ENCODE measurements around the gene PCDH1.

DNA sequence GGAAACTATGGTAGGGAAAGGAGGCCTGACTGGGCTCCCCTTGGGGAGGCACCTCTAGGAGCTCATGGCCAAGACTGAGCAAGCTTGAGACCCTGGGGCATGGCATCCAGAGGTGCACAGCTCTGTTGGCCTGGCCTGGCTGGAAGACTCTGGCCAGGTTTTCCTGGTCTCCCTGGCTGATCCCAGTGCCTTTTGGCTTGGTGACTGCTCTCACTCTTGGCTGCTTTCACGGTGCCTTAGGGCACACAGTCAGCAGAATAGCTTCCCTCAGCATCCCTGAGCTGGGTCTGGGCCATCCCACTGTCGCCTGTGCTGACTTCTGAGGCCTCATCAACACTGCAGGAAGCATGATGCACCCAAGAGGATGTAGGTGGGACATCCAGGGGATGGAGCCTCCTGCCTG lies 32.1 kb upstream of the PCDH1 start:
- TF ChIP-seq, protein P1, sequence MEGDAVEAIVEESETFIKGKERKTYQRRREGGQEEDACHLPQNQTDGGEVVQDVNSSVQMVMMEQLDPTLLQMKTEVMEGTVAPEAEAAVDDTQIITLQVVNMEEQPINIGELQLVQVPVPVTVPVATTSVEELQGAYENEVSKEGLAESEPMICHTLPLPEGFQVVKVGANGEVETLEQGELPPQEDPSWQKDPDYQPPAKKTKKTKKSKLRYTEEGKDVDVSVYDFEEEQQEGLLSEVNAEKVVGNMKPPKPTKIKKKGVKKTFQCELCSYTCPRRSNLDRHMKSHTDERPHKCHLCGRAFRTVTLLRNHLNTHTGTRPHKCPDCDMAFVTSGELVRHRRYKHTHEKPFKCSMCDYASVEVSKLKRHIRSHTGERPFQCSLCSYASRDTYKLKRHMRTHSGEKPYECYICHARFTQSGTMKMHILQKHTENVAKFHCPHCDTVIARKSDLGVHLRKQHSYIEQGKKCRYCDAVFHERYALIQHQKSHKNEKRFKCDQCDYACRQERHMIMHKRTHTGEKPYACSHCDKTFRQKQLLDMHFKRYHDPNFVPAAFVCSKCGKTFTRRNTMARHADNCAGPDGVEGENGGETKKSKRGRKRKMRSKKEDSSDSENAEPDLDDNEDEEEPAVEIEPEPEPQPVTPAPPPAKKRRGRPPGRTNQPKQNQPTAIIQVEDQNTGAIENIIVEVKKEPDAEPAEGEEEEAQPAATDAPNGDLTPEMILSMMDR (IDR thresholded peaks at IDR 0.05) = no peak
- TF ChIP-seq POLR2A (IDR thresholded peaks at IDR 0.05) = no peak
- TF ChIP-seq EP300 (IDR thresholded peaks at IDR 0.05) = no peak
